A549 (cell line): ENCODE measurements around the gene ZNF652. TPM values are rescaled to one million over a fixed set of nuclear protein-coding genes. Genes with fewer than 3 reads are reported as not detected.

Source experiments
- ATAC-seq, 2 experiments: fragments of 200-7000 bp in 1 of 2; fragments of >200 bp in 1 of 2; cut with Nextera tagmentation in 1 of 2; cut with Tn5 transposase in 1 of 2; 3 replicates each; pipeline versions ENCODE4 v1.8.0 to v1.9.1; 2018 to 2020; ENCODE audit warnings: mild to moderate bottlenecking in 1 of 2, moderate library complexity in 1 of 2
- CTCF ChIA-PET: fragments of 300-600 bp; sonication (Branson Sonifier 250); formaldehyde crosslinking; extraction: SDS; loops from one replicate; lab custom pipeline; 2021; ENCODE audit warnings: antibody characterized with exemption, inconsistent platforms; lab: Yijun Ruan, JAX
- POLR2A ChIA-PET: fragments of 350-600 bp; formaldehyde crosslinking; extraction: SDS; loops from one replicate; lab custom pipeline; 2021; ENCODE audit warnings: antibody characterized with exemption, inconsistent platforms; lab: Yijun Ruan, JAX
- DNase-seq, 2 experiments: peaks; one replicate each; pipeline versions ENCODE4 v3.0.0 to v3.0.0-alpha.2; 2011 to 2016; ENCODE audit warnings: low read depth in 1 of 2, low spot score in 1 of 2
- FAIRE-seq: peaks from 2 replicates; lab custom pipeline; 2011; peaks lifted over from hg19 to GRCh38; lab: Jason Lieb, UNC
- H3K27ac ChIP-seq, 2 experiments: fragments of >200 bp; sonication (Bioruptor Twin); formaldehyde crosslinking; 3 replicates each; pipeline ENCODE4 v1.5.1; 2016 to 2017
- H3K4me1 ChIP-seq: fragments of >200 bp; sonication (Bioruptor Twin); formaldehyde crosslinking; 3 replicates; pipeline ENCODE4 v1.6.1; 2016
- H3K4me2 ChIP-seq: fragments of >200 bp; sonication (Bioruptor Twin); formaldehyde crosslinking; 3 replicates; pipeline ENCODE4 v1.6.1; 2016
- H3K4me3 ChIP-seq: fragments of >200 bp; sonication (Bioruptor Twin); formaldehyde crosslinking; 3 replicates; pipeline ENCODE4 v1.5.1; 2016
- H3K9me3 ChIP-seq: fragments of >200 bp; sonication (Bioruptor Twin); formaldehyde crosslinking; 3 replicates; pipeline ENCODE4 v1.6.1; 2016
- E2F6 ChIP-seq: IDR thresholded peaks from 2 replicates; pipeline ENCODE4 v1.6.1; 2012; ENCODE audit warnings: low read depth, borderline replicate concordance
- ELK1 ChIP-seq: fragments of 150-350 bp; IDR thresholded peaks from 2 replicates; pipeline ENCODE4 v1.6.1; 2014; ENCODE audit warnings: low read depth, mild to moderate bottlenecking, low read length
- EP300 ChIP-seq, 2 experiments: fragments of >200 bp; sonication (Bioruptor Twin); formaldehyde crosslinking; IDR thresholded peaks; 2 replicates in 1 of 2; 3 replicates in 1 of 2; pipeline ENCODE4 v1.6.1; 2016 to 2017
- ESRRA ChIP-seq: fragments of 150-350 bp; IDR thresholded peaks from 2 replicates; pipeline ENCODE4 v1.6.1; 2014; ENCODE audit warnings: mild to moderate bottlenecking, low read length, borderline replicate concordance
- HES2 ChIP-seq: fragments of >200 bp; sonication (Bioruptor Twin); formaldehyde crosslinking; IDR thresholded peaks from 2 replicates; pipeline ENCODE4 v1.6.1; 2016
- JUNB ChIP-seq: fragments of >200 bp; sonication (Bioruptor Twin); formaldehyde crosslinking; IDR thresholded peaks from 2 replicates; pipeline ENCODE4 v1.6.1; 2016
- MAFK ChIP-seq: fragments of 450-650 bp; IDR thresholded peaks from 2 replicates; pipeline ENCODE4 v1.6.1; 2014; ENCODE audit not compliant: partially characterized antibody
- MAZ ChIP-seq: fragments of 150-350 bp; IDR thresholded peaks from 2 replicates; pipeline ENCODE4 v1.6.1; 2014; ENCODE audit warnings: antibody characterized with exemption, low read depth, low read length, borderline replicate concordance
- NFE2L2 ChIP-seq: fragments of 150-350 bp; conservative IDR thresholded peaks from 2 replicates; pipeline ENCODE4 v1.6.1; 2014; ENCODE audit warnings: low read length
- NPAS2 ChIP-seq: fragments of 250-450 bp; sonication (Bioruptor Pico); IDR thresholded peaks from 2 replicates; pipeline ENCODE4 v1.8.0; 2022; ENCODE audit warnings: mild to moderate bottlenecking, moderate library complexity, borderline replicate concordance
- PHF8 ChIP-seq: fragments of 200-600 bp; sonication (generic); IDR thresholded peaks from 2 replicates; pipeline ENCODE4 v1.6.1; 2016; ENCODE audit warnings: low read depth, mild to moderate bottlenecking, antibody characterized with exemption, moderate library complexity, borderline replicate concordance
- POLR2A ChIP-seq: IDR thresholded peaks from 2 replicates; pipeline ENCODE4 v1.6.1; 2012; ENCODE audit warnings: mild to moderate bottlenecking, low read length
- RARB ChIP-seq: fragments of 250-450 bp; sonication (Bioruptor Pico); IDR thresholded peaks from 2 replicates; pipeline ENCODE4 v1.8.0; 2021; ENCODE audit warnings: mild to moderate bottlenecking, moderate library complexity
- RCOR1 ChIP-seq: fragments of 150-350 bp; IDR thresholded peaks from 2 replicates; pipeline ENCODE4 v1.6.1; 2014; ENCODE audit warnings: antibody characterized with exemption, low read length, low read depth
- REST ChIP-seq: fragments of 200-600 bp; sonication (generic); IDR thresholded peaks from 2 replicates; pipeline ENCODE4 v1.6.1; 2016; ENCODE audit warnings: antibody characterized with exemption, mild to moderate bottlenecking, moderate library complexity
- RFX5 ChIP-seq: fragments of 450-650 bp; IDR thresholded peaks from 2 replicates; pipeline ENCODE4 v1.7.1; 2014; ENCODE audit warnings: antibody characterized with exemption, mild to moderate bottlenecking, moderate library complexity
- SMC3 ChIP-seq: fragments of >200 bp; sonication (Bioruptor Twin); formaldehyde crosslinking; IDR thresholded peaks from 3 replicates; pipeline ENCODE4 v1.6.1; 2018; ENCODE audit warnings: inconsistent platforms
- TFCP2L1 ChIP-seq: fragments of 250-450 bp; sonication (Bioruptor Pico); IDR thresholded peaks from 2 replicates; pipeline ENCODE4 v1.5.0; 2021; ENCODE audit warnings: mild to moderate bottlenecking
- TP53 ChIP-seq: fragments of 250-450 bp; sonication (Bioruptor Pico); IDR thresholded peaks from 2 replicates; pipeline ENCODE4 v1.5.0; 2021; ENCODE audit warnings: mild to moderate bottlenecking, moderate library complexity
- ZNF302 ChIP-seq: fragments of 250-450 bp; sonication (Bioruptor Pico); IDR thresholded peaks from 2 replicates; pipeline ENCODE4 v1.9.0; 2021; ENCODE audit warnings: inconsistent platforms, mild to moderate bottlenecking, moderate library complexity
- WGBS: methylation state at CpG from one replicate; pipeline ENCODE4 v1.1.6; 2017; ENCODE audit errors: missing lambda C conversion rate; 5-methylcytosine and 5-hydroxymethylcytosine counted together
- polyA plus RNA-seq, 4 experiments: library from polyadenylated mRNA; depleted of rRNA in 3 of 4; stranded (reverse); fragments of >200 nt; fragmentation: RNase III in 1 of 4; extraction: RNeasy Plus Mini Kit Qiagen cat#74134 plus additional on column Dnase treatment in 1 of 4; gene quantifications; 2 replicates in 3 of 4; 3 replicates in 1 of 4; pipeline ENCODE4 v1.2.3, GENCODE V29; 2011 to 2017
- TF ChIP-seq, protein P1 (sequence below): fragments of 250-450 bp; sonication (Bioruptor Pico); IDR thresholded peaks from 2 replicates; pipeline ENCODE4 v1.5.0; 2021; ENCODE audit warnings: mild to moderate bottlenecking, moderate library complexity, borderline replicate concordance

The ZNF652 gene
- polyA plus RNA-seq, 2 of the 4 experiments (the other 2 are of a cell fraction), result 5.7 to 14.8 TPM

DNA sequence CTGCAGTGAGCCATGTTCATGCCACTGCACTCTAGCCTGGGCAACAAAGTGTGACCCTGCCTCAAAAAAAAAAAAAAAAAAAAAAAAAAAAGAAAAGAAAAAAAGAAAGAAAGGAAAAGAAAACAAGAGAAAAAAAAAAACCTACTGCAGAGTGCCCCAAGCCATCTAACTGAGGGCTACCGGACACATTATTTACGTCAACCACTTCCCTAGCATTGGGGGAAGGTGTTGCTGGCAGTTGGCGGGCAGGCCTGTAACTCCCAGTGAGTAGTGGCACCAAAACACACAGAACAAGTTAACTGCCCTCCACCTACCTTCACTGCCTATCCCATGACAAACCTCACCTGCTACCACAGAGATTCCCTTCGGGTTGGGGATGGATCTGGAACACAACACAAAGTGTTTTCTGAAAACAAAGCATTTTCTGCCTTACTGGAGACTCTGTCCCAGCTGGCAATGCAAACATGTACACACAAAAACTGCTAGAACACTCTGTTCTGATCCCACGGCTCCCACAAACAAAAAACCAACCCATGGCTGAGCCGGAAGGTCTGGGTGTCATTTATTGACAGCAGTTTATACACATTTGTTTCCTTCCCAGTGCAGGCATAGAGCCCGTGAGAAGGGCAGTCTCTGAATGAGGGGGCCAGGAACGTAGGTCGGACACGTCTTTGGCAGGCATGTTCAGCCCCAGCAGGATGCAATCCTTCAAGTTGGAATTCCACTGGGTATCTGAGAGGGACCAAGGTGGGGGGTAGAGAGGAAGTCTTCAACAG, 41.7 kb upstream of the ZNF652 start:
- Histone ChIP-seq H3K4me1 (peaks cover 7% of the 10 kb centered on the region; the same call in 2 of the 3 replicates), H3K9me3 (no peaks in the 10 kb centered on the region), H3K4me2 (no peak overlapping the region), H3K4me3 (no peak overlapping the region), H3K27ac (no peak overlapping the region; a peak in 1 of 6 replicates)
- ATAC-seq (no peak), FAIRE-seq (no peak), DNase-seq (no peak)
- CTCF ChIA-PET, result interaction anchor here (22.7 kb wide), 1 partner anchor 160 kb away, joined by 563 read pairs; no protein-coding TSS in a partner anchor
- POLR2A ChIA-PET, result no interaction called here
- WGBS, result 94% methylated on average over 10 of the region's 10 CpGs
- TF ChIP-seq HES2, result no peak

DNA sequence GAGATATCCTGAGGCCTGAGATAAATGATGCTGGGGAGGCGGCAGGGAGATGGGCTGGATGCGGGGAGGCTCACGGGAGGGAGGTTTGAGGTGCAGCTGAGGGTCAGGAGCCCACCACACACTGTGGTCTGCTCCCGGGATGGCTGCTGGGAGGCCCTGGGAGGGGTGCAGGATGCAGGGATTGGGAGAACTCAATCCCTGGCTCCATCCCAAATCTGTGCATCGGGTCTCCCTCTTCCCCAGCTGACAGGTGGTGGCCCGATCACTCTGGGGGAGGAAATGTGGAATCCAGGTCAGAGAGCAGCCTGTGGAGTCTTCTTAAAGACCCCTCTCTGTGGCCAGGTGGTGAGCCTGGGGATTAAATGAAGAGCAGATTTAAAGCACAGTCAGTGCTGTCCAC, 40.7 kb upstream of the ZNF652 start:
- ChIA-PET CTCF (interaction anchor here (0.9 to 22.7 kb wide), 4 partner anchors 9 to 161 kb away, joined by 3 to 563 read pairs (median 210); no protein-coding TSS in a partner anchor), POLR2A (interaction anchor here (2.1 kb wide), 1 partner anchor 12 kb away, joined by 8 read pairs; the partner anchor contains the start of gene PHB1)
- WGBS, result 90% methylated on average over 6 of the region's 6 CpGs
- Histone ChIP-seq H3K4me3 (no peak overlapping the region), H3K27ac (no peak overlapping the region), H3K4me2 (no peak overlapping the region), H3K9me3 (no peaks in the 10 kb centered on the region), H3K4me1 (no peaks in the 10 kb centered on the region)
- ATAC-seq, result no peak; a peak in 1 of 6 replicates
- FAIRE-seq, result no peak
- DNase-seq, result no peak
- TF ChIP-seq EP300 (IDR thresholded peaks at IDR 0.05) (no peak), NFE2L2 (no peak), MAZ (no peak), ZNF302 (CRISPR knock-in tag) (no peak), SMC3 (no peak), MAFK (no peak), POLR2A (no peak), HES2 (no peak), ELK1 (no peak), NPAS2 (no peak), JUNB (no peak)
- TF ChIP-seq, protein P1, sequence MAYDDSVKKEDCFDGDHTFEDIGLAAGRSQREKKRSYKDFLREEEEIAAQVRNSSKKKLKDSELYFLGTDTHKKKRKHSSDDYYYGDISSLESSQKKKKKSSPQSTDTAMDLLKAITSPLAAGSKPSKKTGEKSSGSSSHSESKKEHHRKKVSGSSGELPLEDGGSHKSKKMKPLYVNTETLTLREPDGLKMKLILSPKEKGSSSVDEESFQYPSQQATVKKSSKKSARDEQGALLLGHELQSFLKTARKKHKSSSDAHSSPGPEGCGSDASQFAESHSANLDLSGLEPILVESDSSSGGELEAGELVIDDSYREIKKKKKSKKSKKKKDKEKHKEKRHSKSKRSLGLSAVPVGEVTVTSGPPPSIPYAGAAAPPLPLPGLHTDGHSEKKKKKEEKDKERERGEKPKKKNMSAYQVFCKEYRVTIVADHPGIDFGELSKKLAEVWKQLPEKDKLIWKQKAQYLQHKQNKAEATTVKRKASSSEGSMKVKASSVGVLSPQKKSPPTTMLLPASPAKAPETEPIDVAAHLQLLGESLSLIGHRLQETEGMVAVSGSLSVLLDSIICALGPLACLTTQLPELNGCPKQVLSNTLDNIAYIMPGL (CRISPR knock-in tag), result no peak

- Histone ChIP-seq H3K4me3 (no peak overlapping the region), H3K4me1 (no peaks in the 10 kb centered on the region), H3K4me2 (no peak overlapping the region), H3K9me3 (no peaks in the 10 kb centered on the region), H3K27ac (no peak overlapping the region)
- DNase-seq (no peak), FAIRE-seq (no peak), ATAC-seq (no peak)
- CTCF ChIA-PET, result interaction anchor here (0.9 to 22.7 kb wide), 7 partner anchors 8 to 161 kb away, joined by 3 to 563 read pairs (median 5); partner anchors contain the start of gene PHB1
- WGBS, result 80% methylated on average over 6 of the region's 6 CpGs
- POLR2A ChIA-PET, result interaction anchor here (2.1 kb wide), 1 partner anchor 13 kb away, joined by 8 read pairs; the partner anchor contains the start of gene PHB1
- TF ChIP-seq TP53 (CRISPR knock-in tag) (no peak), PHF8 (no peak), REST (no peak), NPAS2 (no peak), RCOR1 (no peak), RARB (CRISPR knock-in tag) (no peak), RFX5 (no peak), E2F6 (no peak), NFE2L2 (no peak), MAZ (no peak), TFCP2L1 (CRISPR knock-in tag) (no peak), ESRRA (no peak), ZNF302 (CRISPR knock-in tag) (no peak), EP300 (IDR thresholded peaks at IDR 0.05) (no peak), HES2 (no peak)
Measured at GRCh38 chr17:49401971-49402611, 40.0 kb upstream of the ZNF652 start.
